HG03025 (cell line): Measurements from ENCODE around the gene RHPN2.

Experiments
- ATAC-seq: cut with Tn5 transposase; IDR thresholded peaks from one replicate; pipeline ENCODE4 v1.9.1; 2021; ENCODE audit warnings: mild to moderate bottlenecking, moderate library complexity; ENCODE audit not compliant: unreplicated experiment, low FRiP score

Gene RHPN2

DNA sequence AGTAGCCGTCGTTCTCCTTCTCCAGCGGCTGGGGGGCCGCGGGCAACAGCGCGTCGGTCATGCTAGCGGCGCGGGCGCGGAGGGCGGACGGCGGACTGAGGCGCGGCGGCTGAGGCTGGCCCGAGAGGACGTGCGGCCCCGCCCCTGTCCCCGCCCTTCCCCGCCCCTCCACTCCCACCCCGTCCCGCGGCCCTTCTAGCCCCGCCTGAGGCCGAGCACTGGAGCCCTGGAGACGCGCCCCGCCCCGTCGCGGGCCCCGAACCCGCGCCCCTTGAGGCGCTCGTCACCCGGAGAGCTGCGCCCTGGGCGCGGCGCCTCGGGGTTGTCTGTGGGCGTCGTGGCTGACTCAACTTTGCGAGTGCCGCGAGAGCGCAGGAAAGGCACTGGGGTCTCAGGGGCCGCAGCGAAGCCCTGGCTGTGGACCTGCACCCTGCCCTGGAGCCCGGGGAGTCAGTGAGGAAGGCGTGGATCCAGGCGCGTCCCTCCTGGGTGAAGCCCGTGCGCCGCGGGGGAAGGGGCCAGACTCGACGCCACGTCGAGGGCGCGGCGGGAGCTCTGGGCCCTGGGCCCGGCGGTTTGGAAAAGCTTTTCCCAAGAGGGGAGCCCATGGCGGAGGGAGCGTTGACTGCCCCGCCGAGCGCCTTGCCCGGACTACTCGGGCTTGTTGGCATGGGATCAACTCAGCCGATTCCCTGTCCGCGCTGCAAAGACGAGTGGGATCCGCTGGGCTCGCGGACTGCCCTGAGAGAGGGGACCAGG is at the start of gene RHPN2:
RHPN2 (minus strand) TSS at position 97 of the 759 bp plus-strand sequence; CDS start at position 61, 36 bp downstream.
- ATAC-seq, result no peak

DNA sequence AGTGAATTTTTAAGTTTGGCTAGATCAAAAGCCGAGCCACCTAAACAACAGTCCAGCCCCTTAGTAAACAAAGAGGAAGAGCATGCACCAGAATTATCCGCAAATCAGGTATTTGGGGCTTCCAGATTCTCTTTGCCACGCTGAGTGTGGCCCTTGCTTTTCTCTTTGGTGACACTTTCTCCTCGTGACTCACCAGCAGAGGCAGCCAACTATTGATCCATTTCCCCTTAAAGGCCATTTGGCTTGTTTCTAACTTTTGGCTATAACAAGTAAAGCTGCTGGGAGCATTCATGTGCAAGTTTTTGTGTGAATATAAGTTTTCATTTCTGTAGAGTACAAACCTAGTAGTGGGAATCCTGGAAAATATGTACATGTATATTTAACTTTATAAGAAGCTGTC is 49.6 kb upstream of the RHPN2 start:
- no peak for ATAC-seq

DNA sequence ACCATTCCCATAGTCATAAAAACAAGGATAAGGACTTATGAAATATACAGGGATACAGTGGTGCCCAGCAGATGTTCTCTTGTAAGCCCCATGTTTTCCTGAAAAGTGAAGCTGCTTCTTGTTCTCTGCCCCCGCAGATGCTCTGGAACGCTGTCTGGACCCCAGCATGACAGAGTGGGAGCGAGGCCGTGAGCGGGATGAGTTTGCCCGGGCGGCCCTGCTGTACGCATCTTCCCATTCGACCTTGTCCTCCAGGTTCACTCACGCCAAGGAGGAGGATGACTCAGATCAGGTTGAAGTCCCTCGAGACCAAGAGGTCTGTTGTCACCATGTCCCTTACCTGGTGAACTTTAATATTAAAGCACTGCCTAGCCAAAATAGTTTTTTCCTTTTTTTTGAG is 46.9 kb upstream of the RHPN2 start:
- ATAC-seq, result no peak

DNA sequence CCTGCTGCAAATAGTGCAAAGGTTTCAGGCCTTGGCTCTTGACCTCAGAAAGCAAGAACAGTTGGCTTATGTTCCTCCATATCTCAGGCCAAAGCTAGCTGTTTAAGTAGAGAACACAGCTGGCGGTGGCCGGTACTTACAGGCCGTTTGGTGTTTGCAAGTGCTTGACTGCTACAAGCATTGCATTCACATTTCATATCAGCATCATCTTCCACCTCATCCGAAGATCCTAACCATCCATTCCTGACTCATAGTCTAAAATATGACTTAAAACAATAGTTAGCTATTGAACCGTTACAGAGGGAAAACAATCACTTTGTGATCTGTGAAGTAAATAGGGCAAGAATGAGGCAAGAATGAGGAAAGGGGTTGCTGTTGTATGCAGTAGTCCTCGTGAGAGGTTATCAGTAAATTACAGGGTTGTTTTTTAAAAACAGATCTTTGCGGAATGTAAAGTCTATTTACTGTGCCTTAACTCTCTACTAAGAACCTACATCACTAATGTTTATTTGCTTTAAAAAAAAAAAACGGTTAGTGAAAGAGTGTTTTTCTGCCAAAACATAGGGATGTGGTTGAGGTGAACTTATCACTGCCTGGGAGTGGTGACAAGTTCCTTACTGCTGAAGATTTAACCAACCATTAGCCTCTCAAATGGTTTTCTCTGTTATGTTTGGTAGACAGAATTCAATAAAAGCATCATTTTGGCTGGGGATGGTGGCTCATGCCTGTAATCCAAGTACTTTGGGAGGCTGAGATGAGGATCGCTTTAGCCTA is 45.6 kb upstream of the RHPN2 start:
- ATAC-seq, result no peak

DNA sequence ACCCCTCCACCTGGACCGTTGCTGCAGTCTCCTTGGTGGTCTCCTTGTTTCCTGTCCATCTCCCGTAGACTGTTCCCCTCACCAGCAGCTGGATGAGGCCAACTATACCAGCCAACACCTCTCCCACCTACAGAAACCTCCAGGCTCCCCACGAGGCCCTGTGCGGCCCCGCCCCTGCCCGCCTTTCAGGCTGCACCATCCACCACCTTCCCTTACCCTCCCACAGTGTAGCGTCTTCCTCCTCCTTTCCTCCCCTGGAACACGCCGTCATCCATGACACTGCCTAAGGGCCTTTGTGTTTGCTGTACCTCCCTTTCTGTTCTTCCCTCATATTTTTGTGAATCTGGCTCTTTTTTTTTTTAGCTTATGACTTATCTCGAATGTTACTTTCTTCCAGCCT is 43.5 kb upstream of the RHPN2 start:
- ATAC-seq, result no peak

DNA sequence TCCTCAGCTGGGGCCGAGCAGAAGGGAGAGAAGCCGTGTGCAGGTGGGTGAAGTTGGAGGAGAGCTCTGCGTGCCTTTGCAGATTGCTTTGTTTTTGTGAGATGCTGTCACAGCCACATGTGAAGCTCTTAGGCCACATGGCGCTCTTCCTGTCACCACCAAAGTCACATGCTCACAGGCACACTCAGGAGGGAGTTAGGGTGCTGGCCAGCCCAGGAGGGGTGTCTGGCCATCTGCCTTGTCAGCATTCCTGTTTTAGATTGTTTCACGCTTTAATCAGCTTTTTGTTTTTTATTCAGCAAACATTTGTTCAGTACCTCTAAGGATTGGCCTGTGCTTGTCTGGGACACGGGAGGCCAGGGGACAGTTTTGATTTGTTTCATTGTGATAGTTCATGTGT is 38.2 kb upstream of the RHPN2 start:
- ATAC-seq, result no peak

DNA sequence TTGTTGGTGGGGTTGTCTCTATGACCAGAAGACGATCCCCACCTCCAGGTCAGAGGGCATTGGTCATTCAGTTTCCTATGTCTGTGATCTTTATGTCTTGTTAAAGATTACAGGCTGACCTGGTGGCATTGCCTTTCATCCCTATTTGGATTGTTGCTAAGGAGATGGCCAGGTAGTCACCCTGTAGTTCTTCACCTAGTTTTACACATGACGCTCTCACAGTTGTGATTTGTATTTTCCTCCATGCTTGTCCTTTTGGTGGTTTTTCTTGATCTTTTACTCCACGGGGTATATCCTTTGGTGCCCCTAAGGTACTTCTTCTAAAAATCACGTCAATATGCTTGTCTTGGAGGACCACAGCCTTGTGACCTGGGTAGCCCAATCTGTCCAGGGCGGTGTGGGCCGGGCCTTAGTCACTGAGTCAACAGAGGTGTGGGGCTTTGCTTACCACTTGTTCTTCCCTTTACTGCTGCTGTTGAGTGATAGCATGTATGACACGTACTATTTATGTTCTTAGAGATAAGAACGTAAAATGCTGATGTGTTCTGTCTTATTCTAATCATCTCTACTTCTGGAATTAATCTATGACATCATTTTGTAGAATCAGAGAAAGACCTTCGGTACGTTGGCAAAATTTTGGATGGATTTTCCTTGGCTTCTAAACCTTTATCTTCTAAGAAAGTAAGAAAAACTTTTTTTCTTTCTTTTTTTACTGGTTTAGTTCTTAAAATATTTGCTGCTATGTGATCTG is 36.4 kb upstream of the RHPN2 start:
- ATAC-seq, result no peak

DNA sequence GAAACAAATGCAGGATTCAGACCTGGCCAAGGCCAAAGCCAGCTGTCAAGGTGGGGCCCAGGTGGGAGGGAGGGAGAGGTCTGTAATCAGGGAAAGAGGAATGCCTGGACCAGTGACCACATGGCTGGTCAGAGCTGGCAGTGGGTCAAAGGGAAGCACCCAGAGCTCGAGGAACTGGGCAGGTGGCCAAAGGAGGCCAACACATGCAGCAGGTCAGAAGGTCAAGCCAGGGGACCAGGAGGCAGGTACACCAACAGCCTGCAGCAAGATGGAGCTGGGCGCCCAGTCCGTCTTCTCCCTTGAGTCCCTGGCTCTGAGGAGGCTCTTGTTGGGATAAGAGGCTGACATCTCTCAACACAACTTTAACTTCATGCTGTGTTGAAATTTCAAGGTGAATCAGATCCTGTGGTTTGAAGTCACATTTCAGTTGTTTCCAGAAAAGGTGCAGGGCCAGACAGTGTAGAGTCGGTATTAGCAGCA is 33.4 kb upstream of the RHPN2 start:
- no peak for ATAC-seq

DNA sequence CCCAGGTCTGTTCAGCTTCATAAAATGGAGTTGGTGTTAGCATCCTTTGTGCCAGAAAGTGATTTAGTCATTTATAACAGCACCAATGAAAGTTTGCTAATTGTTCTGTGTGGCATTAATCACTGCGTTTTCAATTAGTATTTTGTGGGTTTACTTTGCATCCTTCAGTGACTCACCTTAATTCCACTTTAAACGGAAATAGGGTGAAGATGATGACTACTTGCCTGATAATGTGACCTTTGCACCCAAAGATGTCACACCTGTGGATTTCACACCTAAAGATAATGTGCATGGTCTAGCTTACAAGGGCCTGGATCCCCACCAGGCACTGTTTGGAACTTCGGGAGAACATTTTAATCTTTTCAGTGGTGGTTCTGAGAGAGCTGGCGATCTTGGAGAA is 31.3 kb upstream of the RHPN2 start:
- no peak for ATAC-seq

DNA sequence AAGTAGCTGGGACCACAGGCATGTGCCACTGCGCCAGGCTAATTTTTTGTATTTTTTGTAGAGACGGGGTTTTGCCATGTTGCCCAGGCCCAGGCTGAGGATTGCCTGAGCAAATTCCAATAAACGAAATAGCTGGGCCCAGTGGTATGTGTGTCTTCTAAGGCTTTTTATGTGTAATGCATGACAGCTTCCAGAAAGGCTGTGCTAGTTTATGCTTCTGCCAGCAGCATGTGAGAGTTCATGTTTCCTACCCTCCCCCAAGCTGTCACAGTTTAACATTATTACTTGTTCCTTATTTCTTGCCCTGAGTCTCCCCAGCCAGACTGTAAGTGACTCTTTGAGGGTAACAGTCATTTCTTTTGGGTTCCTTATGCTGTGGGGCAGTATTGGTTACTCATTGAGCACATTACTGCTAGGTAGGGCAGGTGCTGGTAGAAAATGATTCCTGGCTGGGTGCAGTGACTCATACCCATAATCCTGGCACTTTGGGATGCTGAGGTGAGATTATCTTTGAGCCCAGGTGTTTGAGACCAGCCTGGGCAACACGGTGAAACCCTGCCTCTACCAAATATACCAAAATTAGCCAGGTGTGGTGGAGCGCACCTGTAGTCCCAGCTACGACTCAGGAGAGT is 29.9 kb upstream of the RHPN2 start:
- ATAC-seq, result no peak

DNA sequence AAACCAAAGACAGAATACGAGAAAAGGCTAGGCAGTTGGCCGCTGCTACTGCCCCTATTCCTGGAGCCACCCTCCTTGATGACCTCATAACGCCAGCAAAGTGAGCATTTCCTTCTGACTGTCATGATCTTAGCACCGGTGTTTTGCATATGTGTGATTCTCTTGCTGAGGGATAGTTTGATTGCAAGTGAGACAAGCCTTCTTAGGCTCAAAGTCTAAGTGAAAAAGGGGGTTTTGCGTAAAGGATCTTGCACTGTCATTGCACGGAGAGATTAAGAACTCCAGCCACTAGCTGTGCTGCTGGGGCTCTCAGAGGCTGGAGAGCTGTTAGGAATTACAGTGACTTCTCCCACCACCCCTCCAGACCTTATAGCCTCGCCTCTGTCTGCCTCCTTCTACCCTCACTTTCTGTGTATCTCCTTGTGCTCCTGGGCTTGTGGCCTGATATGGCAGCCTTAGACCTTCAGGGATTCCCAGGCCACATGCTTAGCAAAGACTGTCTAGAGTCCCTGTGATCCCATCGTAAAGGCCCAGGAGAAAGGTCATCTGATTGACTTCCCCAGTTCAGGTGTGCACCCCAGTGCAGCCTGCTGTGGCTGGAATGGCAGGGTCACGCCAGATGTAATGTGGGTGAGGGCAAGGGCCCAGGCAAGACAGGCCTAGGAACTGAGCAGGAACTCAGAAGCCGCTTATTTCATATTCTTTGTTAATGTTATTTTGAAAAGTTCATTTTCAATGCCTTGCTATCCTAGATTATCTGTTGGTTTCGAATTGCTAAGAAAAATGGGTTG is 28.9 kb upstream of the RHPN2 start:
- ATAC-seq, result no peak

DNA sequence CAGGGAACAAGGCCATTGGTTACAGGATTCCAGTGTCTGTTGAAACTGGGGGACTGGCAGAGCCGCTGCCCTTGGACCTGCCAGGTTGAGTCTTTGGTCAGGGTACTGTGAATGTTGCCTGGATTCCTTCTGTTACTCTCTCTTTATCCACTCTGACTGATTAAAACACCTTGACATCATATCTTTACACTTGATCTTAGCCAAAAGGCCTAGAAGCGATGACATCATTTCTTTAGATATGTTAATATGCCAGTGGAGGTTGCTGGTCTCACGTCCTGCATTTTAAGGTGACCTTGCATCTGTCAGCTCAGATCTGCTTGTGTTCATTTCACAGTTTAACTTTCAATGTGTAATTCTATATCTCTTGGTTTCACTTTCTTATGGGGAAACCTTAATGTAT is 25.5 kb upstream of the RHPN2 start:
- ATAC-seq, result no peak

DNA sequence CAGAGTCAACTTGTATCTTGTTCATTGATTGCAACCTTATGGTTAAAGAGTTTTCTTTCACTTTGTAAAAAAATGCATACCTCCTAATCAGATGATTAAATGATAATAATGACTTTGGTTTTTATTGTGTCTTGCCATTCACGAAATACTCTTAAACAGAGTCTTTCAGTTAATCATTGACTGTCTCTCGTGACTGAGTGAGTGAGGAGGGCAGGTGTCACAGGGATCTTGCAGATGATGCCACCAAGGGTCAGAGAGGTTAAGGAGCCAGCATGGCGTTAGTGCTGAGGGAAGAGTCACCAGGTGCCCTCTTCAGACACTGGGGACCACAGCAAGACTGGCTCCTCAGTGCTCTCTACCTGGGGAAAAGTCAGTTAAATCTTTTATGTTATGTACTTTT is 24.3 kb upstream of the RHPN2 start:
- ATAC-seq, result no peak

DNA sequence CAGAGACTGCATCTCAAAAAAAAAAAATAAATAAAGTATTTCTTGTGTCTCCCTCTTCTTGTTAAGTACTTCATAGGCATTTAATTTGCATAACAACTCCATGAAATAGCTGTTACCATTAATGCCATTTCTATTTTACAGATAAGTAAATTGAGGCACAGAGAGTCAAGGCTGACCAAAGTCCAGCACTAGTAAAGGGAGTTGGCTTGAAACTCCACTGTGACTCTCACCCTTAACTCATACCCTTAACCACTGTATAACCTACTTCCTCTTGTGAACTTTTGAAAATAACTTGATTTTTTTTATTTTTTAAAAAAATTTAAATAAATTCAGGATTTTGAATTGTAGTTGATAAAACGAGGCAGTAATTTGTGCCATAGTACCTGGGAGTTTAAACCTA is 22.3 kb upstream of the RHPN2 start:
- no peak for ATAC-seq

DNA sequence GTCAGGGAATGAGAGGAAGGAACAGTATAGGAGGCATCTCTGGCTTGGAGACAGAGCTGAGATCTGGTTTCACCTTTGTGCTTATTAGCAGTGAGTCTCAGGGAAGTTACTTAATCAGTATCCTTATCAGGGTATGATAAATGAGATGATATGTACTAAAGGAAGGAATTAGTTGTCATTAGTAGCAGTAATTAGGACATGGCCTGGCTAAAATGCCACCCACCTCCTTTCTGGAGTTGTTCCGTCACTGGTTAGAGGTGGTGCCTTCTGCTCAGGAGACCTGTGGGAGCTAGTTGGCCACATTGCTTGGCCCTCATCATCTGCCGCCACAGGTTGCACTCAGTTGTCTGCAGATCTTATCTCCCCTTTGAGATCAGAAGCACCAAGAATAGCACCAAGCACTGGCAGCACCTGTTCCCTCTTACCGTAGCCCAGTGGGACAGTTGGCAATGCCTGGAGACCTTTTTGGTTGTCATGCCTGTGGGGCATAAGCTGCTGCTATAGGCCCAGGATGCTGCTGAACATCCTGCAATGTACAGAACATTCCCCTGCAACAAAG is 21.0 kb upstream of the RHPN2 start:
- ATAC-seq, result no peak

DNA sequence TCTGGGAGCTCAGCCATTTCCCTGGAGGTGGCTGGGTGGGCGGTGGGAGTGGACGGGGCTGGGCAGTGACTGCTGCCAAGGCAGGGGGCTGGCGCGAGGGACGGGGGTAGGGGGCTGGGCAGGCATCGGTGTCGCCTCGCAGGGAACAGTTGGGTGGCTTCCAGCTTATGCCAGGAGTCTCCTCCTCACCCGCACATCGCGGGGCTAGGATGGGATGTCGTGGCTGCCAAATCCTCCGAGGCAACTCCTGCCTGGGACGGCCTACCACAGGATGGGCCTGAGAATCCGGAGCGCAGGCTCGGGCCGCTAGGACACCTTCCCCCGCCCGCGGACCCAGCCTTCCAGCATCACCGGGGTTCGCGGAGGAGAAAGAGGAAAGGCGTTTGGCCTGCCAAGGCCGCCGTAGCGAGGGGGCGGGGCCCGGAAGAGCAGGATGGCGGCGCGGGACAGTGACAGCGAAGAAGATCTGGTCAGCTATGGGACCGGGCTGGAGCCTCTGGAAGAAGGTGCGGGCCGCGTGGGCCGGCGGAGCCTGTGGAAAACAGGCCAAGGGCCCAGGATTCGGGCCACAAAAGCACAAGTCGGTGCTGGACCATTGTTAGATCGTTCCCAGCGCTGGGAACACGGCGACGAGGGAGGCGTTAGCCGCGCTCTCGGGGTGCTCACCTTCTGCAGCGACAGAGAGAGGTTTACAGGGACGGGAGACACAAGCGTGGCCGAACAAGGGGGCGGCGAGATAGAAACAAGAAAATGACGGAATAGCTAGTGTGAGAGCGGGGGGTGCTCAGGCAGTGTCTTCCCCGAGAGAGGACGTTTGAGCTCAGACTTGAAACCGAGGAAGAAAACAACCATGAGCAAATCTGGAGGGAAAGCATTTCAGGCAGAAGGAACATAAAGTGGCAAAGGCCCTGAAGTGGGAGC is 16.3 kb upstream of the RHPN2 start, which contains the start of gene GPATCH1:
GPATCH1 (plus strand) TSS at position 421 of the 921 bp plus-strand sequence; CDS start at position 434, 13 bp downstream.
- peak; percentile 73 for ATAC-seq

DNA sequence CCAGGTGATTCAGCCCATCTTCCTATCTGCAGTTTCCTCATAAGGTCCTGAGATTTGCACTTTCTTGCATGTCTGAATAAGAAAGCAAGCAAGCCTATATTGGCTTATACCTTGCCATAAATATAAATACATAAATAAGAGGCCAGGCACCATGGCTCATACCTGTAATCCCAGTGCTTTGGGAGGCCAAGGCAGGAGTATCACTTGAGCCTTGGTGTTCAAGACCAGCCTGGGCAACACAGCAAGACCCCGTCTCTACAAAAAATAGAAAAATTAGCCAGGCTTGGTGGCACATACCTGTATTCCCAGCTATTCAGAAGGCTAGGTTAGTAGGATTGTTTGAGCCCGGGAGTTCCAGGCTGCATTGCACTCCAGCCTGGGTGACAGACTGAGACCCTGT is 10.8 kb upstream of the RHPN2 start:
- ATAC-seq, result no peak

DNA sequence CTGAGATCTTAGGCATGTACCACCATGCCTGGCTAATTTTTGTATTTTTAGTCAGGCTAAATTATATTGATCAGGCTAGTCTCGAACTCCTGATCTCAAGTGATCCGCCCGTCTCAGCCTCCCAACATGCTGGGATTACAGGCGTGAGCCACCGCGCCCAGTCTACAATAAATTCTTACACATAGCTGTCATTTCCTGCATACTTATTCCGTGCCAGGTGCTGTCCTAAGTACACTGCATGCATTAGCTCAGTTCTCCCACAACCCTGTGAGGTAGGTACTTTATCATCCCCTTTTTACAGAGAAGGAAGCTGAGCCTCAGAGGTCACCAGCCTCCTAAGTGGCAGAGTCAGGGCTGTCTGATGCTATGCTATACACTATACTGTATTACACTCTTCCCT is 7.2 kb upstream of the RHPN2 start:
- no peak for ATAC-seq
